Measurements from ENCODE around the gene REEP5. TPM values are rescaled to one million over a fixed set of nuclear protein-coding genes. Genes with fewer than 3 reads are reported as not detected.

The REEP5 gene
- total RNA-seq, 4 donors from 2014 or later, result 19.8 to 47.5 (median 35.6) TPM

- H3K4me1 ChIP-seq, result peaks cover 0 to 8% (median 0%) of the 10 kb centered on the region in 4 donors
These were observed 41.6 kb downstream of the REEP5 start for GRCh38 chr5:112880219-112880964.

GRCh38 chr5:112878760-112879159, 43.3 kb downstream of the REEP5 start:
- Histone ChIP-seq H3K36me3 (peaks cover 0 to 74% (median 0%) of the 10 kb centered on the region in 3 donors), H3K27me3 (no peaks in the 10 kb centered on the region), H3K9me3 (no peaks in the 10 kb centered on the region), H3K4me1 (peaks cover 0 to 8% (median 0%) of the 10 kb centered on the region in 4 donors), H3K4me3 (no peak overlapping the region), H3K27ac (peak overlapping the region in 1 of 4 donors; percentile 4)
- TF ChIP-seq POLR2A (IDR thresholded peaks at IDR 0.05) (no peak), CTCF (IDR thresholded peaks at IDR 0.05) (no peak)
- DNase-seq, result peak in 1 of 3 donors; percentile 55

More at GRCh38 chr5:112880219-112880964, 41.6 kb downstream of the REEP5 start:
- no peaks in the 10 kb centered on the region for H3K9me3 ChIP-seq
- peaks cover 0 to 88% (median 0%) of the 10 kb centered on the region in 3 donors for H3K36me3 ChIP-seq
- H3K27me3 ChIP-seq, result no peaks in the 10 kb centered on the region
- no peak overlapping the region for H3K27ac ChIP-seq
- TF ChIP-seq CTCF (IDR thresholded peaks at IDR 0.05) (no peak), POLR2A (IDR thresholded peaks at IDR 0.05) (no peak)
- H3K4me3 ChIP-seq, result no peak overlapping the region
- DNase-seq, result no peak

- Histone ChIP-seq H3K4me3 (no peak overlapping the region), H3K36me3 (peaks cover 0 to 67% (median 0%) of the 10 kb centered on the region in 3 donors), H3K4me1 (peaks cover 0 to 8% (median 0%) of the 10 kb centered on the region in 4 donors), H3K9me3 (no peaks in the 10 kb centered on the region), H3K27me3 (no peaks in the 10 kb centered on the region), H3K27ac (no peak overlapping the region)
- no peak for DNase-seq
- TF ChIP-seq CTCF (IDR thresholded peaks at IDR 0.05) (no peak), POLR2A (IDR thresholded peaks at IDR 0.05) (no peak)
These were observed 43.9 kb downstream of the REEP5 start for GRCh38 chr5:112878101-112878500.

GRCh38 chr5:112876362-112876761, 45.7 kb downstream of the REEP5 start:
- Histone ChIP-seq H3K9me3 (no peaks in the 10 kb centered on the region), H3K27me3 (no peaks in the 10 kb centered on the region), H3K27ac (no peak overlapping the region), H3K4me1 (peaks cover 0 to 8% (median 0%) of the 10 kb centered on the region in 4 donors), H3K36me3 (peaks cover 0 to 54% (median 0%) of the 10 kb centered on the region in 3 donors), H3K4me3 (no peak overlapping the region)
- DNase-seq, result no peak
- TF ChIP-seq CTCF (IDR thresholded peaks at IDR 0.05) (no peak), POLR2A (IDR thresholded peaks at IDR 0.05) (no peak)

GRCh38 chr5:112870966-112871365, 51.1 kb downstream of the REEP5 start:
- Histone ChIP-seq H3K36me3 (peaks cover 0 to 59% (median 0%) of the 10 kb centered on the region in 3 donors), H3K27ac (no peak overlapping the region), H3K4me1 (no peaks in the 10 kb centered on the region), H3K27me3 (no peaks in the 10 kb centered on the region), H3K4me3 (no peak overlapping the region), H3K9me3 (no peaks in the 10 kb centered on the region)
- no peak for DNase-seq
- no peak for TF ChIP-seq CTCF (IDR thresholded peaks at IDR 0.05)
- no peak for TF ChIP-seq POLR2A (IDR thresholded peaks at IDR 0.05)

Measured in Peyer's patch (tissue), 4 donors.